ENCODE data around the gene LRIT2. TPM values are rescaled to one million over a fixed set of nuclear protein-coding genes. Genes with fewer than 3 reads are reported as not detected.

Gene LRIT2
- total RNA-seq, 1 donor from 2014 or later = not detected

DNA sequence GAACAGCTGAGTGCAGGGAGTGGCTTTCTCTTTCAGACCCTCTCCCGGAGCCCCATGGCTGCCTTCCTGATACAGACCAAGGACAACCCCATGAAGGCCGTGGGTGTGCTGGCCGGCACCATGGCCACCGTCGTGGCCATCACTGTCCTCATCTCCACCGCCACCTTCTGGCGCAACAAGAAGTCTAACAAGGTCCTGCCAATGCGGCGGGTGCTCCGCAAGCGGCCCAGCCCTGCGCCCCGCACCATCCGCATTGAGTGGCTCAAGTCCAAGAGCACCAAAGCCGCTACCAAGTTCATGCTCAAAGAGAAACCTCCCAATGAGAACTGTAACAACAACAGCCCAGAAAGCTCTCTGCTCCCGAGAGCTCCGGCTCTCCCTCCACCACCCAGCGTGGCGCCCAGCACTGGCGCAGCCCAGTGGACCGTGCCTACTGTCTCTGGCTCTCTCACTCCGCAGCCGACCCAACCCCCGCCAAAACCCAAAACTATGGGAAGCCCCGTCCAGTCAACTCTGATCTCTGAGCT, 11.2 kb downstream of the LRIT2 start:
- Histone ChIP-seq H3K4me2 (no peak overlapping the region), H3K27ac (no peak overlapping the region), H3K27me3 (no peaks in the 10 kb centered on the region), H3K9me3 (ENCODE audit: low read depth) (no peaks in the 10 kb centered on the region), H4K20me1 (ENCODE audit: low read depth) (no peaks in the 10 kb centered on the region), H3K79me2 (ENCODE audit: low read depth) (no peaks in the 10 kb centered on the region), H3K9ac (no peak overlapping the region), H3K36me3 (no peaks in the 10 kb centered on the region), H3K4me3 (no peak overlapping the region), H3K4me1 (no peaks in the 10 kb centered on the region), H2AFZ (replicated peaks) (no peak overlapping the region), H3F3A (ENCODE audit: low read depth) (no peaks in the 10 kb centered on the region)
- peak overlapping the region; percentile 76 for H3K27ac Mint-ChIP-seq
- peaks cover 9% of the 10 kb centered on the region for H3K27me3 Mint-ChIP-seq (ENCODE audit: insufficient read depth, low read depth)
- no peaks in the 10 kb centered on the region for H3K4me1 Mint-ChIP-seq
- DNase-seq (ENCODE audit: low spot score) = no peak
- no peak overlapping the region for H3K4me3 Mint-ChIP-seq
- H3K36me3 Mint-ChIP-seq = no peaks in the 10 kb centered on the region
- TF ChIP-seq EZH2 (IDR thresholded peaks at IDR 0.05) (no peak), EZH2phosphoT487 (IDR thresholded peaks at IDR 0.05) (no peak)
- TF ChIP-seq, protein P1, sequence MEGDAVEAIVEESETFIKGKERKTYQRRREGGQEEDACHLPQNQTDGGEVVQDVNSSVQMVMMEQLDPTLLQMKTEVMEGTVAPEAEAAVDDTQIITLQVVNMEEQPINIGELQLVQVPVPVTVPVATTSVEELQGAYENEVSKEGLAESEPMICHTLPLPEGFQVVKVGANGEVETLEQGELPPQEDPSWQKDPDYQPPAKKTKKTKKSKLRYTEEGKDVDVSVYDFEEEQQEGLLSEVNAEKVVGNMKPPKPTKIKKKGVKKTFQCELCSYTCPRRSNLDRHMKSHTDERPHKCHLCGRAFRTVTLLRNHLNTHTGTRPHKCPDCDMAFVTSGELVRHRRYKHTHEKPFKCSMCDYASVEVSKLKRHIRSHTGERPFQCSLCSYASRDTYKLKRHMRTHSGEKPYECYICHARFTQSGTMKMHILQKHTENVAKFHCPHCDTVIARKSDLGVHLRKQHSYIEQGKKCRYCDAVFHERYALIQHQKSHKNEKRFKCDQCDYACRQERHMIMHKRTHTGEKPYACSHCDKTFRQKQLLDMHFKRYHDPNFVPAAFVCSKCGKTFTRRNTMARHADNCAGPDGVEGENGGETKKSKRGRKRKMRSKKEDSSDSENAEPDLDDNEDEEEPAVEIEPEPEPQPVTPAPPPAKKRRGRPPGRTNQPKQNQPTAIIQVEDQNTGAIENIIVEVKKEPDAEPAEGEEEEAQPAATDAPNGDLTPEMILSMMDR (IDR thresholded peaks at IDR 0.05) = no peak
- no peaks in the 10 kb centered on the region for H3K9me3 Mint-ChIP-seq

DNA sequence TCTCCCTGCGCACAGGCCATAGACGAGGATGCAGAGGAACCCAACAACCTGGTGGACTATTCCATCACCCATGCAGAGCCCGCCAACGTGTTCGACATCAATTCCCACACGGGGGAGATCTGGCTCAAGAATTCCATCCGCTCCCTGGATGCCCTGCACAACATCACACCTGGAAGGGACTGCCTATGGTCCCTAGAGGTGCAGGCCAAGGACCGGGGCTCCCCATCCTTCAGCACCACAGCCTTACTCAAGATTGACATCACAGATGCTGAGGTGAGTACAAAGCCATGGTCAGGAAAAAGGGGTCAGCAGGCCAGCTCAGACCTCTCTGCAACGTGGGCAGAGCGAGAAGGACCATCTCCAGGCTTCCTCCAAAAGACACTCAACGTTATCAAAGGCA, 12.3 kb downstream of the LRIT2 start:
- no peak for DNase-seq (ENCODE audit: low spot score)
- no peaks in the 10 kb centered on the region for H3K9me3 Mint-ChIP-seq

DNA sequence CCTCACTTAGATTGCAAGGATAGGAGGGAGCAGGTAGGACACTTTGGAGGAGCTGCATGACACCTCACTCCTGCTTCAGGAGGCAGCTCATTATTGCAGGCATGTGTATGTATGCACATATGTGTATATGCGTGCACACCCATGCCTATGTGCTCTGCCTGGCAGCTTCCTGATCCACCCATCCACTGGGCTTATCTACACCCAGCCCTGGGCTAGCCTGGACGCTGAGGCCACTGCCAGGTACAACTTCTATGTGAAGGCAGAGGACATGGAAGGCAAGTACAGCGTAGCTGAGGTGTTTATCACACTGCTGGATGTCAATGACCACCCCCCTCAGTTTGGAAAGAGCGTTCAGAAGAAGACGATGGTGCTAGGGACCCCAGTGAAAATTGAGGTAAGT, 13.3 kb downstream of the LRIT2 start:
- no peak for DNase-seq (ENCODE audit: low spot score)
- H2AFZ ChIP-seq (replicated peaks) = no peak overlapping the region
- no peaks in the 10 kb centered on the region for H3K4me1 ChIP-seq
- Mint-ChIP-seq H3K4me3 (no peak overlapping the region), H3K27ac (no peak overlapping the region), H3K36me3 (no peaks in the 10 kb centered on the region), H3K27me3 (ENCODE audit: insufficient read depth, low read depth) (peaks cover 9% of the 10 kb centered on the region), H3K4me1 (no peaks in the 10 kb centered on the region), H3K9me3 (no peaks in the 10 kb centered on the region)
- no peak overlapping the region for H3K4me3 ChIP-seq
- no peaks in the 10 kb centered on the region for H3F3A ChIP-seq (ENCODE audit: low read depth)
- H3K4me2 ChIP-seq = no peak overlapping the region
- H3K9me3 ChIP-seq (ENCODE audit: low read depth) = no peaks in the 10 kb centered on the region
- H3K79me2 ChIP-seq (ENCODE audit: low read depth) = no peaks in the 10 kb centered on the region
- no peaks in the 10 kb centered on the region for H3K27me3 ChIP-seq
- H4K20me1 ChIP-seq (ENCODE audit: low read depth) = no peaks in the 10 kb centered on the region
- no peak overlapping the region for H3K9ac ChIP-seq
- H3K36me3 ChIP-seq = no peaks in the 10 kb centered on the region
- TF ChIP-seq, protein P1 (IDR thresholded peaks at IDR 0.05) = no peak
- TF ChIP-seq EZH2phosphoT487 (IDR thresholded peaks at IDR 0.05) (no peak), EZH2 (IDR thresholded peaks at IDR 0.05) (no peak)
- H3K27ac ChIP-seq = no peak overlapping the region

More for the DNA sequence above, 12.3 kb downstream of the LRIT2 start:
- Histone ChIP-seq H3K4me1 (no peaks in the 10 kb centered on the region), H3K9me3 (ENCODE audit: low read depth) (no peaks in the 10 kb centered on the region), H4K20me1 (ENCODE audit: low read depth) (no peaks in the 10 kb centered on the region), H3K36me3 (no peaks in the 10 kb centered on the region), H3K79me2 (ENCODE audit: low read depth) (no peaks in the 10 kb centered on the region), H3F3A (ENCODE audit: low read depth) (no peaks in the 10 kb centered on the region), H3K4me2 (no peak overlapping the region), H3K27me3 (no peaks in the 10 kb centered on the region), H3K9ac (no peak overlapping the region), H3K4me3 (no peak overlapping the region), H2AFZ (replicated peaks) (no peak overlapping the region), H3K27ac (no peak overlapping the region)
- Mint-ChIP-seq H3K27me3 (ENCODE audit: insufficient read depth, low read depth) (peaks cover 9% of the 10 kb centered on the region), H3K4me3 (no peak overlapping the region), H3K27ac (peak overlapping the region; percentile 12), H3K4me1 (no peaks in the 10 kb centered on the region), H3K36me3 (no peaks in the 10 kb centered on the region)
- TF ChIP-seq, protein P1 (IDR thresholded peaks at IDR 0.05) = no peak
- no peak for TF ChIP-seq EZH2phosphoT487 (IDR thresholded peaks at IDR 0.05)
- no peak for TF ChIP-seq EZH2 (IDR thresholded peaks at IDR 0.05)

Measured in neural progenitor cell (in vitro differentiated cells).